Posterior cingulate gyrus (tissue), 11 donors: ENCODE data around the gene RHBDF2.
A peak's percentile ranks its signal among the peaks of the same experiment; 100 is the strongest.

Experiments used
- DNase-seq, 10 donors: peaks; one replicate each; pipeline versions ENCODE4 v3.0.0 to v3.0.0-alpha.2; 2020 to 2021; ENCODE audit warnings: mixed read lengths in 3 of 10
- intact Hi-C: fragments of 100-400 bp; cut with DNase I; formaldehyde crosslinking; loops from one replicate; pipeline ENCODE4 v1.15.1; 2023

RHBDF2 gene

GRCh38 chr17:76501018-76501826 lies at the start of gene RHBDF2:
TSS of gene RHBDF2 (minus strand) at chr17:76501423. CDS start at chr17:76481524, 19,899 bp downstream.
- peak; percentile 51 to 97 (median 74) for DNase-seq
- intact Hi-C loops: no loop called here

GRCh38 chr17:76549539-76549938 lies 48.3 kb upstream of the RHBDF2 start:
- DNase-seq: no peak
- intact Hi-C loops: no loop called here

GRCh38 chr17:76549215-76549518 lies 47.9 kb upstream of the RHBDF2 start:
- intact Hi-C loops: no loop called here

GRCh38 chr17:76548378-76549214 lies 47.4 kb upstream of the RHBDF2 start:
- DNase-seq: peak in 1 of 10 donors; percentile 17
- intact Hi-C loops: no loop called here

More at GRCh38 chr17:76549215-76549518, 47.9 kb upstream of the RHBDF2 start:
- DNase-seq: peak in 2 of 10 donors; percentile 12 to 58

GRCh38 chr17:76547642-76548202 lies 46.5 kb upstream of the RHBDF2 start:
- DNase-seq: no peak
- intact Hi-C loops: loop anchor here (1.0 kb wide), 1 partner anchor 24 kb away; no protein-coding TSS in a partner anchor

GRCh38 chr17:76547183-76547641 lies 46.0 kb upstream of the RHBDF2 start:
- intact Hi-C loops: loop anchor here (1.0 kb wide), 1 partner anchor 24 kb away; no protein-coding TSS in a partner anchor
- peak in 8 of 10 donors; percentile 61 to 93 (median 76) for DNase-seq

- DNase-seq: peak in 2 of 10 donors; percentile 20 to 66
- intact Hi-C loops: loop anchor here (1.0 kb wide), 1 partner anchor 23 kb away; no protein-coding TSS in a partner anchor
Measured at GRCh38 chr17:76546556-76547182, 45.4 kb upstream of the RHBDF2 start.

GRCh38 chr17:76545918-76546555 lies 44.8 kb upstream of the RHBDF2 start:
- intact Hi-C loops: no loop called here
- peak in 3 of 10 donors; percentile 23 to 71 (median 24) for DNase-seq

- intact Hi-C loops: no loop called here
- peak in 6 of 10 donors; percentile 48 to 93 (median 58) for DNase-seq
Measured at GRCh38 chr17:76544546-76545365, 43.5 kb upstream of the RHBDF2 start.

- peak; percentile 53 to 95 (median 71) for DNase-seq
- intact Hi-C loops: no loop called here
Measured at GRCh38 chr17:76543826-76544545, 42.8 kb upstream of the RHBDF2 start.

GRCh38 chr17:76543482-76543825 lies 42.2 kb upstream of the RHBDF2 start:
- peak in 1 of 10 donors; percentile 83 for DNase-seq
- intact Hi-C loops: no loop called here

GRCh38 chr17:76542984-76543383 lies 41.8 kb upstream of the RHBDF2 start:
- intact Hi-C loops: no loop called here
- peak in 2 of 10 donors; percentile 65 to 83 for DNase-seq

- peak in 2 of 10 donors; percentile 51 to 52 for DNase-seq
- intact Hi-C loops: no loop called here
Measured at GRCh38 chr17:76542566-76542971, 41.3 kb upstream of the RHBDF2 start.

GRCh38 chr17:76541739-76542454 lies 40.7 kb upstream of the RHBDF2 start:
- DNase-seq: peak in 2 of 10 donors; percentile 9 to 53
- intact Hi-C loops: no loop called here

GRCh38 chr17:76540381-76541300 lies 39.4 kb upstream of the RHBDF2 start:
- peak; percentile 95 to 100 (median 98) for DNase-seq
- intact Hi-C loops: no loop called here

GRCh38 chr17:76539631-76540271 lies 38.5 kb upstream of the RHBDF2 start, which contains the start of gene PRCD:
TSS of gene PRCD (plus strand) at chr17:76540044. CDS start at chr17:76540142, 98 bp downstream.
- peak in 3 of 10 donors; percentile 41 to 80 (median 64) for DNase-seq
- intact Hi-C loops: no loop called here
